GM12878 (cell line): ENCODE measurements around the gene IDI1. TPM values are rescaled to one million over a fixed set of nuclear protein-coding genes. Genes with fewer than 3 reads are reported as not detected.

Experiments
- ATAC-seq: fragments of 200-7000 bp; cut with Tn5 transposase; 3 replicates; pipeline ENCODE4 v1.9.1; 2020; ENCODE audit warnings: mild to moderate bottlenecking, moderate library complexity
- BruUV-seq: library from RNA; stranded (reverse); fragments of 400-500 nt; replicated peaks from 2 replicates; lab custom pipeline; 2021; lab: Mats Ljungman, UMichigan
- CTCF ChIA-PET: fragments of 300-600 bp; sonication (Branson Sonifier 250); formaldehyde crosslinking; extraction: SDS; loops from one replicate; lab custom pipeline; 2021; ENCODE audit warnings: inconsistent platforms; lab: Yijun Ruan, JAX
- POLR2A ChIA-PET: fragments of 350-600 bp; formaldehyde crosslinking; extraction: SDS; loops from one replicate; lab custom pipeline; 2021; ENCODE audit warnings: inconsistent platforms; lab: Charles Lee
- RAD21 ChIA-PET: fragments of 300-600 bp; sonication (Branson Sonifier 250); formaldehyde crosslinking; loops from one replicate; lab custom pipeline; 2023; ENCODE audit warnings: antibody characterized with exemption; ENCODE audit not compliant: unreplicated experiment; lab: Charles Lee
- SMC1A ChIA-PET: fragments of 300-600 bp; sonication (Branson Sonifier 250); formaldehyde crosslinking; loops from one replicate; lab custom pipeline; 2023; ENCODE audit not compliant: unreplicated experiment, uncharacterized antibody; lab: Charles Lee
- DNase-seq: peaks from one replicate; pipeline ENCODE4 v3.0.0-alpha.2; 2011; ENCODE audit warnings: low read depth, low spot score
- FAIRE-seq: peaks from 3 replicates; lab custom pipeline; 2011; peaks lifted over from hg19 to GRCh38; lab: Jason Lieb, UNC
- H2AFZ ChIP-seq: 2 replicates; pipeline ENCODE4 v1.6.0; 2011; ENCODE audit warnings: low read depth, low read length, control low read depth; ENCODE audit not compliant: control insufficient read depth
- H3K27ac ChIP-seq: 2 replicates; pipeline ENCODE4 v1.5.1; 2011; ENCODE audit warnings: control low read depth; ENCODE audit not compliant: control insufficient read depth, insufficient read depth
- H3K27me3 ChIP-seq, 2 experiments: replicated peaks in 1 of 2; 2 replicates each; pipeline versions ENCODE4 v1.6.0 to v1.6.1; 2011; ENCODE audit warnings: low read length in 1 of 2; ENCODE audit not compliant: control insufficient read depth in 2 of 2, insufficient read depth in 2 of 2
- H3K36me3 ChIP-seq, 2 experiments: 2 replicates each; pipeline ENCODE4 v1.5.1; 2011; ENCODE audit warnings: low read length in 1 of 2; ENCODE audit not compliant: control insufficient read depth in 2 of 2, insufficient read depth in 2 of 2
- H3K4me1 ChIP-seq: 2 replicates; pipeline ENCODE4 v1.6.1; 2011; ENCODE audit warnings: mild to moderate bottlenecking, low read length, moderate library complexity, mixed read lengths; ENCODE audit not compliant: control insufficient read depth, insufficient read depth
- H3K4me2 ChIP-seq: 2 replicates; pipeline ENCODE4 v1.6.0; 2011; ENCODE audit warnings: control low read depth; ENCODE audit not compliant: control insufficient read depth, insufficient read depth
- H3K4me3 ChIP-seq: fragments of 200-600 bp; sonication (generic); 2 replicates; pipeline ENCODE4 v1.5.1; 2016
- H3K79me2 ChIP-seq: 2 replicates; pipeline ENCODE4 v1.6.0; 2011; ENCODE audit warnings: low read length; ENCODE audit not compliant: control insufficient read depth, insufficient read depth
- H3K9ac ChIP-seq: 2 replicates; pipeline ENCODE4 v1.8.0; 2011; ENCODE audit warnings: low read length, control low read depth, mixed read lengths; ENCODE audit not compliant: control insufficient read depth, insufficient read depth
- H3K9me3 ChIP-seq: replicated peaks from 3 replicates; pipeline ENCODE4 v1.5.1; 2011; ENCODE audit warnings: mild to moderate bottlenecking, low read length; ENCODE audit not compliant: control insufficient read depth, insufficient read depth
- H4K20me1 ChIP-seq: 2 replicates; pipeline ENCODE4 v1.6.0; 2011; ENCODE audit not compliant: control insufficient read depth, insufficient read depth
- ATF2 ChIP-seq: IDR thresholded peaks from 2 replicates; pipeline ENCODE4 v1.6.1; 2012; ENCODE audit warnings: low read length, inconsistent platforms
- IRF3 ChIP-seq: fragments of 450-650 bp; IDR thresholded peaks from 2 replicates; pipeline ENCODE4 v1.6.1; 2014; ENCODE audit warnings: mild to moderate bottlenecking
- MEF2A ChIP-seq: IDR thresholded peaks from 2 replicates; pipeline ENCODE4 v1.6.1; 2011; ENCODE audit warnings: low read depth, mild to moderate bottlenecking, low read length, moderate library complexity; ENCODE audit not compliant: insufficient read depth
- SRF ChIP-seq, 2 experiments: IDR thresholded peaks; 2 replicates each; pipeline ENCODE4 v1.6.1; 2011; ENCODE audit warnings: low read depth in 2 of 2, low read length in 2 of 2, mild to moderate bottlenecking in 1 of 2, moderate library complexity in 1 of 2
- WGBS: methylation state at CpG from one replicate; pipeline ENCODE4 v1.1.6; 2016; ENCODE audit warnings: low lambda C conversion rate; ENCODE audit not compliant: insufficient replicate concordance, insufficient coverage; ENCODE audit errors: missing lambda C conversion rate; 5-methylcytosine and 5-hydroxymethylcytosine counted together
- in situ Hi-C: fragments of 300-500 bp; cut with MboI; formaldehyde crosslinking; loops from 9 replicates; pipeline ENCODE4 v1.14.3; 2018; ENCODE audit warnings: mixed read lengths
- intact Hi-C: fragments of 100-400 bp; cut with micrococcal nuclease; formaldehyde crosslinking; loops from one replicate; pipeline ENCODE4 v1.14.2; 2022; ENCODE audit not compliant: unreplicated experiment
- polyA plus RNA-seq, 11 experiments: library from polyadenylated mRNA; depleted of rRNA in 4 of 11; unstranded in 6 of 11; stranded (reverse) in 5 of 11; fragments of >200 nt; fragmentation: Nextera tagmentation in 4 of 11; fragmentation: Illumina TruSeq in 1 of 11; extraction: Ambion mirVana in 4 of 11; extraction: Trizol in 1 of 11; gene quantifications; 1 replicate in 1 of 11; 2 replicates in 10 of 11; pipeline versions ENCODE4 v1.2.1 to v1.2.3, GENCODE V29; 2011 to 2016; ENCODE audit warnings: inconsistent platforms in 2 of 11, missing spikeins in 2 of 11, low read depth in 1 of 11
- total RNA-seq, 4 experiments: library from RNA; depleted of rRNA in 3 of 4; stranded (reverse); fragments of >200 nt in 3 of 4; fragmentation: Illumina TruSeq in 1 of 4; extraction: Trizol in 1 of 4; gene quantifications; 2 replicates each; pipeline versions ENCODE4 v1.2.1 to v1.2.3, GENCODE V29; 2013 to 2021

IDI1 gene
- total and polyA plus RNA-seq, 10 of the 15 experiments (the other 5 are each of a cell fraction or from before 2014, with no cell fraction given), result 85.5 to 223 (median 157) TPM

DNA sequence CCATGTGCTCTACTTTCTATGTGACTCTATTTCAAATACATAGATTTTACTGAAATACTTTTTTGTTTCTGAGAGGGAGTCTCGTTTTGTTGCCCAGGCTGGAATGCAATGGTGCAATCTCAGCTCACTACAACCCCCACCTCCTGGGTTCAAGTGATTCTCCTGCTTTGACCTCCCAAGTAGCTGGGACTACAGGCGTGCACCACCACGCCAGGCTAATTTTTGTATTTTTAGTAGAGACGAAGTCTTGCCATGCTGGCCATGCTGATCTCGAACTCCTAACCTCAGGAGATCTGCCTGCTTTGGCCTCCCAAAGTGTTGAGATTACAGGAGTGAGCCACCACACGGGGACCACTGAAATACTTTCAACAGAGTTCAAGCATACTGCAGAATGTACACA lies 3.5 kb downstream of the IDI1 start:
- Histone ChIP-seq H3K79me2 (peaks cover 61% of the 10 kb centered on the region), H3K4me2 (peak overlapping the region; percentile 95), H2AFZ (no peak overlapping the region), H3K9me3 (no peaks in the 10 kb centered on the region), H3K27ac (peak overlapping the region; percentile 11; the same call in 1 of the 2 replicates), H3K9ac (no peak overlapping the region), H3K4me1 (peaks cover 5% of the 10 kb centered on the region), H3K4me3 (peak overlapping the region; percentile 69), H4K20me1 (peaks cover 3% of the 10 kb centered on the region; the same call in 1 of the 2 replicates), H3K27me3 (no peaks in the 10 kb centered on the region), H3K36me3 (peaks cover 0 to 12% of the 10 kb centered on the region in 2 experiments; a peak in 3 of 4 replicates)
- DNase-seq (no peak), ATAC-seq (no peak), FAIRE-seq (no peak)
- intact Hi-C loops (no loop called here), in situ Hi-C loops (no loop called here)
- ChIA-PET RAD21 (interaction anchor here (0.6 to 1.9 kb wide), 4 partner anchors 10 to 109 kb away, joined by 3 to 6 read pairs (median 3); partner anchors contain the start of gene WDR37), SMC1A (interaction anchor here (0.6 to 1.5 kb wide), 4 partner anchors 11 to 115 kb away, joined by 3 to 8 read pairs (median 5); partner anchors contain the start of gene WDR37), CTCF (interaction anchor here (1.0 to 1.3 kb wide), 3 partner anchors 53 to 116 kb away, joined by 3 read pairs; no protein-coding TSS in a partner anchor), POLR2A (interaction anchor here (0.6 to 3.6 kb wide), 4 partner anchors 7 to 64 kb away, joined by 4 to 15 read pairs (median 10); partner anchors contain the start of gene WDR37)
- BruUV-seq, result no TSS peak
- 77% methylated on average over 6 of the region's 6 CpGs for WGBS
- TF ChIP-seq MEF2A (no peak), SRF (IDR thresholded peaks at IDR 0.05; ENCODE audit: low read depth in 2 of 2, low read length in 2 of 2) (no peak), IRF3 (no peak), ATF2 (no peak)
